Nephron (organoid): Measurements from ENCODE around the gene JADE3.

Experiments
- H3K27ac Mint-ChIP-seq, 3 experiments: 2 replicates each; pipeline ENCODE4 v1.8.0; 2020; ENCODE audit warnings: mixed read lengths in 3 of 3, mild to moderate bottlenecking in 2 of 3, moderate library complexity in 1 of 3
- H3K27me3 Mint-ChIP-seq: 2 replicates; pipeline ENCODE4 v1.8.0; 2021; ENCODE audit warnings: low read depth, mild to moderate bottlenecking, moderate library complexity, mixed read lengths
- H3K36me3 Mint-ChIP-seq: 2 replicates; pipeline ENCODE4 v1.8.0; 2020; ENCODE audit warnings: low read depth, mixed read lengths
- H3K4me1 Mint-ChIP-seq: 2 replicates; pipeline ENCODE4 v1.8.0; 2020; ENCODE audit warnings: mixed read lengths
- H3K4me3 Mint-ChIP-seq, 3 experiments: 2 replicates each; pipeline ENCODE4 v1.8.0; 2020; ENCODE audit warnings: mild to moderate bottlenecking in 3 of 3, mixed read lengths in 3 of 3, moderate library complexity in 2 of 3
- H3K9me3 Mint-ChIP-seq: 2 replicates; pipeline ENCODE4 v1.8.0; 2020; ENCODE audit warnings: mixed read lengths
- CTCF ChIP-seq, 3 experiments: fragments of 200-600 bp; sonication (generic); IDR thresholded peaks; one replicate each; pipeline ENCODE4 v1.5.0; 2021; ENCODE audit warnings: antibody characterized with exemption in 3 of 3; ENCODE audit not compliant: unreplicated experiment in 3 of 3

JADE3 gene

GRCh38 chrX:47101206-47101605 lies 189.0 kb downstream of the JADE3 start:
- Mint-ChIP-seq H3K27me3 (no peaks in the 10 kb centered on the region), H3K9me3 (peaks cover 18% of the 10 kb centered on the region), H3K27ac (no peak overlapping the region), H3K4me1 (no peaks in the 10 kb centered on the region), H3K4me3 (no peak overlapping the region), H3K36me3 (peaks cover 8% of the 10 kb centered on the region)
- TF ChIP-seq CTCF (IDR thresholded peaks at IDR 0.05; ENCODE audit: unreplicated experiment in 3 of 3): no peak
